Mucosa of descending colon (tissue), 3 donors: ENCODE data around the gene GATA5. TPM values are rescaled to one million over a fixed set of nuclear protein-coding genes. Genes with fewer than 3 reads are reported as not detected.

Experiments
- ATAC-seq: fragments of 200-7000 bp; cut with Tn5 transposase; one replicate; pipeline ENCODE4 v1.9.1; 2020; ENCODE audit warnings: mild to moderate bottlenecking, moderate library complexity
- DNase-seq, 3 donors: peaks; one replicate each; pipeline ENCODE4 v3.0.0-alpha.2; 2020
- H3K36me3 ChIP-seq: fragments of 200-600 bp; one replicate; pipeline ENCODE4 v1.8.0; 2021; ENCODE audit warnings: low read depth, mild to moderate bottlenecking
- H3K4me1 ChIP-seq: fragments of 200-600 bp; one replicate; pipeline ENCODE4 v1.8.0; 2021; ENCODE audit warnings: low read depth, mild to moderate bottlenecking
- H3K4me3 ChIP-seq: fragments of 200-600 bp; one replicate; pipeline ENCODE4 v1.8.0; 2021; ENCODE audit warnings: mild to moderate bottlenecking
- H3K9me3 ChIP-seq: fragments of 200-600 bp; one replicate; pipeline ENCODE4 v1.8.0; 2021; ENCODE audit warnings: mild to moderate bottlenecking
- intact Hi-C, 2 donors: fragments of 100-400 bp; cut with DNase I in 1 of 2; cut with micrococcal nuclease in 1 of 2; formaldehyde crosslinking; loops; one replicate each; pipeline versions ENCODE4 v1.11.0 to v1.11.1; 2022; cut with DNase I, micrococcal nuclease
- total RNA-seq, 3 donors: library from RNA; stranded (reverse); fragmentation: NEBNext Ultra II Directional in 2 of 3; extraction: Animal tissue kit (Norgen Biotek cat#: 25700) in 2 of 3; gene quantifications; one replicate each; pipeline versions ENCODE4 v1.2.1 to v1.2.4, GENCODE V29; 2021 to 2023
- TF ChIP-seq, protein P1 (sequence below): fragments of 200-600 bp; IDR thresholded peaks from one replicate; pipeline ENCODE4 v1.8.0; 2022; ENCODE audit warnings: antibody characterized with exemption, mild to moderate bottlenecking
- donor health status: DM: no; HTN: no; CAD: no; lungs with moderate emphysema.
- donor health status: DM: no; HTN: no; CAD: no.
- donor health status: DM: no; HTN: yes; CAD: no.

GATA5 gene
- total RNA-seq, 3 donors from 2014 or later, result 0.14 to 0.22 TPM; not detected in 1

GRCh38 chr20:62519826-62520225, 44.0 kb upstream of the GATA5 start:
- H3K4me3 ChIP-seq, result no peak overlapping the region
- TF ChIP-seq, protein P1, sequence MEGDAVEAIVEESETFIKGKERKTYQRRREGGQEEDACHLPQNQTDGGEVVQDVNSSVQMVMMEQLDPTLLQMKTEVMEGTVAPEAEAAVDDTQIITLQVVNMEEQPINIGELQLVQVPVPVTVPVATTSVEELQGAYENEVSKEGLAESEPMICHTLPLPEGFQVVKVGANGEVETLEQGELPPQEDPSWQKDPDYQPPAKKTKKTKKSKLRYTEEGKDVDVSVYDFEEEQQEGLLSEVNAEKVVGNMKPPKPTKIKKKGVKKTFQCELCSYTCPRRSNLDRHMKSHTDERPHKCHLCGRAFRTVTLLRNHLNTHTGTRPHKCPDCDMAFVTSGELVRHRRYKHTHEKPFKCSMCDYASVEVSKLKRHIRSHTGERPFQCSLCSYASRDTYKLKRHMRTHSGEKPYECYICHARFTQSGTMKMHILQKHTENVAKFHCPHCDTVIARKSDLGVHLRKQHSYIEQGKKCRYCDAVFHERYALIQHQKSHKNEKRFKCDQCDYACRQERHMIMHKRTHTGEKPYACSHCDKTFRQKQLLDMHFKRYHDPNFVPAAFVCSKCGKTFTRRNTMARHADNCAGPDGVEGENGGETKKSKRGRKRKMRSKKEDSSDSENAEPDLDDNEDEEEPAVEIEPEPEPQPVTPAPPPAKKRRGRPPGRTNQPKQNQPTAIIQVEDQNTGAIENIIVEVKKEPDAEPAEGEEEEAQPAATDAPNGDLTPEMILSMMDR, result no peak
- H3K4me1 ChIP-seq, result no peaks in the 10 kb centered on the region
- no peak for DNase-seq
- no peak for ATAC-seq
- H3K36me3 ChIP-seq, result no peaks in the 10 kb centered on the region
- H3K9me3 ChIP-seq, result no peaks in the 10 kb centered on the region
- intact Hi-C loops, result no loop called here

GRCh38 chr20:62518911-62519310, 43.1 kb upstream of the GATA5 start:
- intact Hi-C loops, result no loop called here
- DNase-seq (no peak), ATAC-seq (no peak)
- H3K36me3 ChIP-seq, result no peaks in the 10 kb centered on the region
- no peaks in the 10 kb centered on the region for H3K9me3 ChIP-seq
- TF ChIP-seq, protein P1, result no peak
- H3K4me3 ChIP-seq, result no peak overlapping the region
- H3K4me1 ChIP-seq, result no peaks in the 10 kb centered on the region

GRCh38 chr20:62517901-62518610, 42.3 kb upstream of the GATA5 start:
- TF ChIP-seq, protein P1, result no peak
- intact Hi-C loops, result no loop called here
- ATAC-seq (no peak), DNase-seq (no peak)
- Histone ChIP-seq H3K9me3 (no peaks in the 10 kb centered on the region), H3K36me3 (no peaks in the 10 kb centered on the region), H3K4me1 (no peaks in the 10 kb centered on the region), H3K4me3 (no peak overlapping the region)

GRCh38 chr20:62517168-62517567, 41.4 kb upstream of the GATA5 start:
- TF ChIP-seq, protein P1, result no peak
- Histone ChIP-seq H3K4me3 (no peak overlapping the region), H3K9me3 (no peaks in the 10 kb centered on the region), H3K4me1 (no peaks in the 10 kb centered on the region), H3K36me3 (no peaks in the 10 kb centered on the region)
- DNase-seq (no peak), ATAC-seq (no peak)
- intact Hi-C loops, result no loop called here

DNA sequence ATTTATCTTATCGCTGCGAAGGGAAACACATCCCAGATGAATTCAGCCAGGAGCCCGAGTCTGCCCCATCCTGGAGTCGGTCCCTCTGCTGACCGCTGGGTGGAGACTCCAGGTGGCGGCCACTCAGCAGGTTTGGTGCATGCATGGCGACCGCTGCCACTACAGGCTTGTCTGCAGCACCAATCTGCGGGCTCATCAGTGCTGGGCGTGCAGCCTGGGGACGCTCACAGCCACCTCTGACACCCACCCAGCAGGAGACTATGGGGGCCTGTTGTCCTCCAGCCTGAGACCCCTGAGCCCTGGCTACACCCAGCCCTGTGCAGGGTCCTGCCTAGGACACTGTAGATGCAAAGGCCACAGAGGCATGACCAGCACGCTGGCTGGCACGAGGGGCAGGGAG, 40.5 kb upstream of the GATA5 start:
- ATAC-seq, result peak; percentile 44

More for the DNA sequence above, 40.5 kb upstream of the GATA5 start:
- DNase-seq, result peak in 1 of 3 donors; percentile 19
- H3K4me1 ChIP-seq, result no peaks in the 10 kb centered on the region
- intact Hi-C loops, result no loop called here
- no peaks in the 10 kb centered on the region for H3K36me3 ChIP-seq
- H3K4me3 ChIP-seq, result no peak overlapping the region
- no peaks in the 10 kb centered on the region for H3K9me3 ChIP-seq
- TF ChIP-seq, protein P1, result no peak
